K562 (cell line): ENCODE measurements around the gene CABP2. TPM values are rescaled to one million over a fixed set of nuclear protein-coding genes. Genes with fewer than 3 reads are reported as not detected.
A peak's percentile ranks its signal among the peaks of the same experiment; 100 is the strongest.

ENCODE experiments used
- BRCA1 ChIP-seq, 2 experiments: fragments of 450-650 bp in 1 of 2; sonication (generic) in 1 of 2; formaldehyde crosslinking in 1 of 2; IDR thresholded peaks; 2 replicates each; pipeline versions ENCODE4 v1.5.0 to v1.6.1; 2017 to 2020; ENCODE audit warnings: mild to moderate bottlenecking in 1 of 2, missing genetic modification reagents in 1 of 2
- CBFB ChIP-seq: sonication (generic); formaldehyde crosslinking; IDR thresholded peaks from 2 replicates; pipeline ENCODE4 v1.4.0; 2020; ENCODE audit warnings: mild to moderate bottlenecking, missing genetic modification reagents
- HNRNPH1 ChIP-seq: fragments of 200-400 bp; formaldehyde crosslinking; optimal IDR thresholded peaks from 2 replicates; pipeline ENCODE3; 2017; ENCODE audit warnings: low read depth, mild to moderate bottlenecking, low read length, moderate library complexity
- JUNB ChIP-seq: fragments of 450-650 bp; formaldehyde crosslinking; conservative IDR thresholded peaks from 2 replicates; pipeline ENCODE4 v1.4.0; 2020; ENCODE audit warnings: mild to moderate bottlenecking
- RNF219 ChIP-seq: fragments of 250-450 bp; sonication (Bioruptor Pico); IDR thresholded peaks from 2 replicates; pipeline ENCODE4 v1.5.0; 2022; ENCODE audit warnings: mild to moderate bottlenecking
- SMAD1 ChIP-seq: fragments of 150-350 bp; IDR thresholded peaks from 2 replicates; pipeline ENCODE4 v1.6.1; 2014; ENCODE audit warnings: low read length, low read depth; ENCODE audit not compliant: partially characterized antibody
- ZNF121 ChIP-seq: sonication (generic); formaldehyde crosslinking; conservative IDR thresholded peaks from 2 replicates; pipeline ENCODE4 v1.8.0; 2022; ENCODE audit warnings: missing genetic modification reagents
- polyA plus RNA-seq, 8 experiments: library from polyadenylated mRNA; depleted of rRNA in 4 of 8; stranded (reverse) in 5 of 8; unstranded in 3 of 8; fragments of >200 nt; fragmentation: Nextera tagmentation in 2 of 8; fragmentation: Illumina TruSeq in 1 of 8; extraction: Ambion mirVana in 2 of 8; extraction: Trizol in 1 of 8; gene quantifications; 2 replicates each; pipeline versions ENCODE4 v1.2.1 to v1.2.3, GENCODE V29; 2011 to 2014; ENCODE audit warnings: inconsistent platforms in 1 of 8, missing spikeins in 1 of 8
- total RNA-seq, 7 experiments: library from RNA; depleted of rRNA in 6 of 7; stranded (reverse); fragments of >200 nt in 6 of 7; fragmentation: Illumina TruSeq in 2 of 7; extraction: Trizol in 2 of 7; gene quantifications; 2 replicates each; pipeline versions ENCODE4 v1.2.1 to v1.2.3, GENCODE V29; 2011 to 2021; ENCODE audit warnings: low replicate concordance in 1 of 7
- TF ChIP-seq, protein P1 (sequence below): fragments of 450-650 bp; IDR thresholded peaks from 2 replicates; pipeline ENCODE4 v1.6.1; 2017; ENCODE audit warnings: antibody characterized with exemption
- TF ChIP-seq, protein P2 (sequence below), 2 experiments: fragments of 450-650 bp; formaldehyde crosslinking in 1 of 2; IDR thresholded peaks; 2 replicates each; pipeline versions ENCODE4 v1.4.0 to v1.6.1; 2014 to 2020; ENCODE audit warnings: mild to moderate bottlenecking in 2 of 2, borderline replicate concordance in 1 of 2, low read depth in 1 of 2
- TF ChIP-seq, protein P3 (sequence below): fragments of 250-450 bp; sonication (Bioruptor Pico); IDR thresholded peaks from 2 replicates; pipeline ENCODE4 v1.8.0; 2022; ENCODE audit warnings: moderate library complexity, mild to moderate bottlenecking, inconsistent platforms
- TF ChIP-seq, protein P4 (sequence below): fragments of 450-650 bp; IDR thresholded peaks from 2 replicates; pipeline ENCODE4 v1.6.1; 2016; ENCODE audit warnings: low read depth, mild to moderate bottlenecking, moderate library complexity

Gene CABP2
- total and polyA plus RNA-seq, 9 of the 15 experiments (the other 6 are each of a cell fraction or from before 2014, with no cell fraction given): not detected

- no peak for TF ChIP-seq RNF219
- no peak for TF ChIP-seq CBFB
- no peak for TF ChIP-seq SMAD1
- TF ChIP-seq, protein P1, sequence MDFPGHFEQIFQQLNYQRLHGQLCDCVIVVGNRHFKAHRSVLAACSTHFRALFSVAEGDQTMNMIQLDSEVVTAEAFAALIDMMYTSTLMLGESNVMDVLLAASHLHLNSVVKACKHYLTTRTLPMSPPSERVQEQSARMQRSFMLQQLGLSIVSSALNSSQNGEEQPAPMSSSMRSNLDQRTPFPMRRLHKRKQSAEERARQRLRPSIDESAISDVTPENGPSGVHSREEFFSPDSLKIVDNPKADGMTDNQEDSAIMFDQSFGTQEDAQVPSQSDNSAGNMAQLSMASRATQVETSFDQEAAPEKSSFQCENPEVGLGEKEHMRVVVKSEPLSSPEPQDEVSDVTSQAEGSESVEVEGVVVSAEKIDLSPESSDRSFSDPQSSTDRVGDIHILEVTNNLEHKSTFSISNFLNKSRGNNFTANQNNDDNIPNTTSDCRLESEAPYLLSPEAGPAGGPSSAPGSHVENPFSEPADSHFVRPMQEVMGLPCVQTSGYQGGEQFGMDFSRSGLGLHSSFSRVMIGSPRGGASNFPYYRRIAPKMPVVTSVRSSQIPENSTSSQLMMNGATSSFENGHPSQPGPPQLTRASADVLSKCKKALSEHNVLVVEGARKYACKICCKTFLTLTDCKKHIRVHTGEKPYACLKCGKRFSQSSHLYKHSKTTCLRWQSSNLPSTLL: no peak
- TF ChIP-seq BRCA1 (IDR thresholded peaks at IDR 0.05): no peak
- no peak for TF ChIP-seq BRCA1 (CRISPR knock-in tag; IDR thresholded peaks at IDR 0.05)
- TF ChIP-seq, protein P2, sequence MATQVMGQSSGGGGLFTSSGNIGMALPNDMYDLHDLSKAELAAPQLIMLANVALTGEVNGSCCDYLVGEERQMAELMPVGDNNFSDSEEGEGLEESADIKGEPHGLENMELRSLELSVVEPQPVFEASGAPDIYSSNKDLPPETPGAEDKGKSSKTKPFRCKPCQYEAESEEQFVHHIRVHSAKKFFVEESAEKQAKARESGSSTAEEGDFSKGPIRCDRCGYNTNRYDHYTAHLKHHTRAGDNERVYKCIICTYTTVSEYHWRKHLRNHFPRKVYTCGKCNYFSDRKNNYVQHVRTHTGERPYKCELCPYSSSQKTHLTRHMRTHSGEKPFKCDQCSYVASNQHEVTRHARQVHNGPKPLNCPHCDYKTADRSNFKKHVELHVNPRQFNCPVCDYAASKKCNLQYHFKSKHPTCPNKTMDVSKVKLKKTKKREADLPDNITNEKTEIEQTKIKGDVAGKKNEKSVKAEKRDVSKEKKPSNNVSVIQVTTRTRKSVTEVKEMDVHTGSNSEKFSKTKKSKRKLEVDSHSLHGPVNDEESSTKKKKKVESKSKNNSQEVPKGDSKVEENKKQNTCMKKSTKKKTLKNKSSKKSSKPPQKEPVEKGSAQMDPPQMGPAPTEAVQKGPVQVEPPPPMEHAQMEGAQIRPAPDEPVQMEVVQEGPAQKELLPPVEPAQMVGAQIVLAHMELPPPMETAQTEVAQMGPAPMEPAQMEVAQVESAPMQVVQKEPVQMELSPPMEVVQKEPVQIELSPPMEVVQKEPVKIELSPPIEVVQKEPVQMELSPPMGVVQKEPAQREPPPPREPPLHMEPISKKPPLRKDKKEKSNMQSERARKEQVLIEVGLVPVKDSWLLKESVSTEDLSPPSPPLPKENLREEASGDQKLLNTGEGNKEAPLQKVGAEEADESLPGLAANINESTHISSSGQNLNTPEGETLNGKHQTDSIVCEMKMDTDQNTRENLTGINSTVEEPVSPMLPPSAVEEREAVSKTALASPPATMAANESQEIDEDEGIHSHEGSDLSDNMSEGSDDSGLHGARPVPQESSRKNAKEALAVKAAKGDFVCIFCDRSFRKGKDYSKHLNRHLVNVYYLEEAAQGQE (IDR thresholded peaks at IDR 0.05; ENCODE audit: borderline replicate concordance): no peak
- TF ChIP-seq, protein P2 (CRISPR knock-in tag; IDR thresholded peaks at IDR 0.05; ENCODE audit: low read depth): 0 out of 2 replicates have a peak, but pooled peaks have one; percentile 15
- TF ChIP-seq, protein P3, sequence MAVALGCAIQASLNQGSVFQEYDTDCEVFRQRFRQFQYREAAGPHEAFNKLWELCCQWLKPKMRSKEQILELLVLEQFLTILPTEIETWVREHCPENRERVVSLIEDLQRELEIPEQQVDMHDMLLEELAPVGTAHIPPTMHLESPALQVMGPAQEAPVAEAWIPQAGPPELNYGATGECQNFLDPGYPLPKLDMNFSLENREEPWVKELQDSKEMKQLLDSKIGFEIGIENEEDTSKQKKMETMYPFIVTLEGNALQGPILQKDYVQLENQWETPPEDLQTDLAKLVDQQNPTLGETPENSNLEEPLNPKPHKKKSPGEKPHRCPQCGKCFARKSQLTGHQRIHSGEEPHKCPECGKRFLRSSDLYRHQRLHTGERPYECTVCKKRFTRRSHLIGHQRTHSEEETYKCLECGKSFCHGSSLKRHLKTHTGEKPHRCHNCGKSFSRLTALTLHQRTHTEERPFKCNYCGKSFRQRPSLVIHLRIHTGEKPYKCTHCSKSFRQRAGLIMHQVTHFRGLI: no peak
- TF ChIP-seq, protein P4, sequence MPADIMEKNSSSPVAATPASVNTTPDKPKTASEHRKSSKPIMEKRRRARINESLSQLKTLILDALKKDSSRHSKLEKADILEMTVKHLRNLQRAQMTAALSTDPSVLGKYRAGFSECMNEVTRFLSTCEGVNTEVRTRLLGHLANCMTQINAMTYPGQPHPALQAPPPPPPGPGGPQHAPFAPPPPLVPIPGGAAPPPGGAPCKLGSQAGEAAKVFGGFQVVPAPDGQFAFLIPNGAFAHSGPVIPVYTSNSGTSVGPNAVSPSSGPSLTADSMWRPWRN: no peak
- no peak for TF ChIP-seq ZNF121 (CRISPR knock-in tag)
- no peak for TF ChIP-seq JUNB (CRISPR knock-in tag)
- TF ChIP-seq HNRNPH1: no peak
Measured at GRCh38 chr11:67469508-67469811, 53.8 kb downstream of the CABP2 start (continued).
